Measurements from ENCODE around the gene FBXW2.

Gene FBXW2

GRCh38 chr9:120711841-120712538, 81.2 kb downstream of the FBXW2 start:
- DNase-seq (ENCODE audit: low spot score) = no peak
- in situ Hi-C loops (cut with MboI; ENCODE audit: low pct_unique_long_range_greater_than_20kb, low sequenced_read_pairs, unreplicated experiment) = no loop called here
- TF ChIP-seq, protein P1, sequence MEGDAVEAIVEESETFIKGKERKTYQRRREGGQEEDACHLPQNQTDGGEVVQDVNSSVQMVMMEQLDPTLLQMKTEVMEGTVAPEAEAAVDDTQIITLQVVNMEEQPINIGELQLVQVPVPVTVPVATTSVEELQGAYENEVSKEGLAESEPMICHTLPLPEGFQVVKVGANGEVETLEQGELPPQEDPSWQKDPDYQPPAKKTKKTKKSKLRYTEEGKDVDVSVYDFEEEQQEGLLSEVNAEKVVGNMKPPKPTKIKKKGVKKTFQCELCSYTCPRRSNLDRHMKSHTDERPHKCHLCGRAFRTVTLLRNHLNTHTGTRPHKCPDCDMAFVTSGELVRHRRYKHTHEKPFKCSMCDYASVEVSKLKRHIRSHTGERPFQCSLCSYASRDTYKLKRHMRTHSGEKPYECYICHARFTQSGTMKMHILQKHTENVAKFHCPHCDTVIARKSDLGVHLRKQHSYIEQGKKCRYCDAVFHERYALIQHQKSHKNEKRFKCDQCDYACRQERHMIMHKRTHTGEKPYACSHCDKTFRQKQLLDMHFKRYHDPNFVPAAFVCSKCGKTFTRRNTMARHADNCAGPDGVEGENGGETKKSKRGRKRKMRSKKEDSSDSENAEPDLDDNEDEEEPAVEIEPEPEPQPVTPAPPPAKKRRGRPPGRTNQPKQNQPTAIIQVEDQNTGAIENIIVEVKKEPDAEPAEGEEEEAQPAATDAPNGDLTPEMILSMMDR (IDR thresholded peaks at IDR 0.05; ENCODE audit: extremely low read depth, insufficient read depth, missing control alignments) = no peak

- TF ChIP-seq, protein P1 (IDR thresholded peaks at IDR 0.05; ENCODE audit: extremely low read depth, insufficient read depth, missing control alignments) = no peak
- in situ Hi-C loops (cut with MboI; ENCODE audit: low pct_unique_long_range_greater_than_20kb, low sequenced_read_pairs, unreplicated experiment) = no loop called here
- no peak for DNase-seq (ENCODE audit: low spot score)
Measured at GRCh38 chr9:120711354-120711753, 81.9 kb downstream of the FBXW2 start.

DNA sequence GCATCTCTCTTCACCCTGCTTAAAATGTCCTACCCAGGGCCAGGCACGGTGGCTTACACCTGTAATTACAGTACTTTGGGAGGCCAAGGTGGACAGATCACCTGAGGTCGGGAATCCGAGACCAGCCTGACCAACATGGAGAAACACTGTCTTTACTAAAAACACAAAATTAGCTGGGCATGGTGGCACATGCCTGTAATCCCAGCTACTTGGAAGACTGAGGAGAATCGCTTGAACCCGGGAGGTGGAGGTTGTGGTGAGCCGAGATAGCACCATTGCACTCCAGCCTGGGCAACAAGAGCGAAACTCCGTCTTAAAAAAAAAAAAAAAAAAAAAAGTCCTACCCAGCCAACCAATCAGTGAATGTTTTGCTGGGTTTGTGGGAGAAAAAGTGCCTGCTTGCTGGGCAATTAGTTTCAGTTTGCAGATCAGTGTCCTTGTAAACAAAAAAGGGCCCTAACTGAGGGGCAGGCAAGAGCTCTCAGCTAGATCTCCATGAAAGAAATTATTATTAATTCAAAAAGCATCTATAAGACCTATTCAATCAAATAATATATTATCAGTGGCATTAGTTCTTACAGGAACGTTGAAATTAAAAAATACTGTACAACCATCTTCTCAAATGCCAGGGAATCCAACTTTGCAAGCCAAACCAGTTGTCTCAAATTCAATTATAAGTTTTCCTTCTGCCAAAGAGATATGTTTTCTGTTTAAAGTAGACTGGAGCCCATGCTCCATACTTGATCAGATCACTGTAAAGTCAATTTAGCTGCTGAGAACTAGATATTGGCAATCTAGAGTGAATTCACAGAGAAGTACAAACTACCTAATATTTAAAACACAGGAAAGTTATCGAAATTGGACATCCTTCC, 82.9 kb downstream of the FBXW2 start:
- TF ChIP-seq, protein P1 (IDR thresholded peaks at IDR 0.05; ENCODE audit: extremely low read depth, insufficient read depth, missing control alignments) = no peak

DNA sequence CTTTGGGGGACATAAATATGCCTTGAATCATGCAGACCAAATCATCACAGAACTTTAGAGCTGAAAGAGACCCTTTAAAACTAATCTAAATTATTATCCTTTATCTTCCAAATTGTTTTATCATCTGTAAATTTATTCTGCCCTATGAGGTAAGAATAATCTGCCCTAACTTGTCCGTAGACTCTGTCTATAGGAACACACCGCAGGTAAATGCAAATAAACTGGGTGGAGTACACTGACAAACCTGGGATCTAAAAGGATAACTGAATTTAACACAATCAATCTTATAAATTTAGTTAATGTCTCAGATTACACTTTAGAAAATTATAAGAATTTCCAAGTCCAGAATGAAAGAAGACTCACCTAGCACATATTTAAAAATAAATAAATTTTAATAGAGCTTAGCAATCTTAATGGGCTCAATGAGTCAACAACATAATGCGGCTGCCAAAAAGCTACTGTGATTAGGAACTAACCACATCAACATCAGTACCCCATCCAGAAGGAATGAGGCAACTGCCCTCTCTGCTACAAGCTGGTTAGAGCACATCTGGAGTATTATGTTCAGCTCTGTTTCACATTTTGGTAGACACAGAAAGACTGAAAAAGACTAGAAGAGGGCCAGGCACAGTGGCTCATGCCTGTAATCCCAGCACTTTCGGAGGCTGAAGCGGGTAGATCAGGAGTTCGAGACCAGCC, 84.5 kb downstream of the FBXW2 start:
- TF ChIP-seq, protein P1 (IDR thresholded peaks at IDR 0.05; ENCODE audit: extremely low read depth, insufficient read depth, missing control alignments) = no peak
- in situ Hi-C loops (cut with MboI; ENCODE audit: low pct_unique_long_range_greater_than_20kb, low sequenced_read_pairs, unreplicated experiment) = no loop called here
- no peak for DNase-seq (ENCODE audit: low spot score)

More for the DNA sequence above, 82.9 kb downstream of the FBXW2 start:
- DNase-seq (ENCODE audit: low spot score) = no peak
- in situ Hi-C loops (cut with MboI; ENCODE audit: low pct_unique_long_range_greater_than_20kb, low sequenced_read_pairs, unreplicated experiment) = no loop called here

DNA sequence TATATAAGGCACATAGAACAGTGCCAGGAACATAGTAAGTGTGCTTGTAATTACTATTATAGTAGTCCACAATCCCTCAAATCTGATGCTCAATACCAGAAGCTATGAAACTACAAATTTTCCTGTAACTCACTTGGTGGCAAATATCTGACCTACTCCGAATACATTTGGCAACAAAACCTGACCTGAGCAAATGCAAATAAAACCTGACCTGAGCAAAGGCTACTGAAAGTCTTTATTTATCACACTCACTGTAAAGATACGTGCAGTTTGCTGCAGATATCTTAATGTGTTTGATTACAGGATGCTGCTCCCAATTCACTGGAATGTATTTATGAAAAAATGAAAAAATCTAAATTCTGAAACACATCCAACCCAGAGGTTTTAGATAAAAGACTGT, 86.0 kb downstream of the FBXW2 start:
- no peak for DNase-seq (ENCODE audit: low spot score)
- in situ Hi-C loops (cut with MboI; ENCODE audit: low pct_unique_long_range_greater_than_20kb, low sequenced_read_pairs, unreplicated experiment) = no loop called here
- TF ChIP-seq, protein P1 (IDR thresholded peaks at IDR 0.05; ENCODE audit: extremely low read depth, insufficient read depth, missing control alignments) = no peak

All from GM13977 (cell line).